ENCODE data around the gene EDNRA.

GRCh38 chr4:147463065-147463464, 17.8 kb upstream of the EDNRA start:
- TF ChIP-seq CTCF (IDR thresholded peaks at IDR 0.05) (no peak), POLR2A (IDR thresholded peaks at IDR 0.05) (no peak)
